ENCODE measurements around the gene VDR. TPM values are rescaled to one million over a fixed set of nuclear protein-coding genes. Genes with fewer than 3 reads are reported as not detected.

The VDR gene
- total RNA-seq, 1 experiment from 2014 or later: 9.5 TPM

- ChIA-PET CTCF (interaction anchor here (1.5 to 2.4 kb wide), 2 partner anchors 50 to 265 kb away, joined by 8 to 17 read pairs; no protein-coding TSS in a partner anchor), POLR2A (no interaction called here), RAD21 (ENCODE audit: low non-redundant PET in 1 of 2, low total read pairs in 2 of 2, uncharacterized antibody in 2 of 2, unreplicated experiment in 2 of 2) (no interaction called here)
- Histone ChIP-seq H3K9me2 (ENCODE audit: insufficient read depth) (no peaks in the 10 kb centered on the region), H3K4me2 (ENCODE audit: low read length) (no peak overlapping the region), H3K79me2 (ENCODE audit: insufficient read depth, low read length) (peaks cover 17% of the 10 kb centered on the region; the same call in 1 of the 2 replicates), H3K4me1 (ENCODE audit: control insufficient read depth in 1 of 2, insufficient read depth in 2 of 2, low read length in 2 of 2) (peaks cover 14 to 35% of the 10 kb centered on the region in 2 experiments), H3K36me3 (ENCODE audit: control insufficient read depth in 1 of 2, insufficient read depth in 2 of 2, low read length in 2 of 2) (no peaks in the 10 kb centered on the region), H3K9ac (ENCODE audit: low read length) (no peak overlapping the region), H2AFZ (ENCODE audit: low read depth, low read length, poor library complexity, severe bottlenecking) (no peak overlapping the region), H3K27ac (ENCODE audit: low read depth, low read length) (no peak overlapping the region), H4K20me1 (ENCODE audit: insufficient read depth) (no peaks in the 10 kb centered on the region), H3K4me3 (replicated peaks in 1 of 2; ENCODE audit: low read depth in 1 of 2, low read length in 2 of 2) (no peak overlapping the region), H3K9me3 (ENCODE audit: control insufficient read depth in 1 of 2, insufficient read depth in 1 of 2, low read depth in 1 of 2, low read length in 2 of 2) (no peaks in the 10 kb centered on the region), H3K27me3 (ENCODE audit: insufficient read depth, low read length) (no peaks in the 10 kb centered on the region)
- ATAC-seq (no peak), DNase-seq (ENCODE audit: low read depth, low spot score) (no peak)
- intact Hi-C loops (cut with micrococcal nuclease): no loop called here
- BruUV-seq (replicated peaks): no TSS peak
- TF ChIP-seq, protein P1, sequence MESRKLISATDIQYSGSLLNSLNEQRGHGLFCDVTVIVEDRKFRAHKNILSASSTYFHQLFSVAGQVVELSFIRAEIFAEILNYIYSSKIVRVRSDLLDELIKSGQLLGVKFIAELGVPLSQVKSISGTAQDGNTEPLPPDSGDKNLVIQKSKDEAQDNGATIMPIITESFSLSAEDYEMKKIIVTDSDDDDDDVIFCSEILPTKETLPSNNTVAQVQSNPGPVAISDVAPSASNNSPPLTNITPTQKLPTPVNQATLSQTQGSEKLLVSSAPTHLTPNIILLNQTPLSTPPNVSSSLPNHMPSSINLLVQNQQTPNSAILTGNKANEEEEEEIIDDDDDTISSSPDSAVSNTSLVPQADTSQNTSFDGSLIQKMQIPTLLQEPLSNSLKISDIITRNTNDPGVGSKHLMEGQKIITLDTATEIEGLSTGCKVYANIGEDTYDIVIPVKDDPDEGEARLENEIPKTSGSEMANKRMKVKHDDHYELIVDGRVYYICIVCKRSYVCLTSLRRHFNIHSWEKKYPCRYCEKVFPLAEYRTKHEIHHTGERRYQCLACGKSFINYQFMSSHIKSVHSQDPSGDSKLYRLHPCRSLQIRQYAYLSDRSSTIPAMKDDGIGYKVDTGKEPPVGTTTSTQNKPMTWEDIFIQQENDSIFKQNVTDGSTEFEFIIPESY (IDR thresholded peaks at IDR 0.05; ENCODE audit: extremely low read depth, insufficient replicate concordance, low read length): no peak
- TF ChIP-seq, protein P2, sequence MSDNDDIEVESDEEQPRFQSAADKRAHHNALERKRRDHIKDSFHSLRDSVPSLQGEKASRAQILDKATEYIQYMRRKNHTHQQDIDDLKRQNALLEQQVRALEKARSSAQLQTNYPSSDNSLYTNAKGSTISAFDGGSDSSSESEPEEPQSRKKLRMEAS (IDR thresholded peaks at IDR 0.05): no peak
Observed at GRCh38 chr12:47899466-47899865, 5.3 kb downstream of the VDR start.

DNA sequence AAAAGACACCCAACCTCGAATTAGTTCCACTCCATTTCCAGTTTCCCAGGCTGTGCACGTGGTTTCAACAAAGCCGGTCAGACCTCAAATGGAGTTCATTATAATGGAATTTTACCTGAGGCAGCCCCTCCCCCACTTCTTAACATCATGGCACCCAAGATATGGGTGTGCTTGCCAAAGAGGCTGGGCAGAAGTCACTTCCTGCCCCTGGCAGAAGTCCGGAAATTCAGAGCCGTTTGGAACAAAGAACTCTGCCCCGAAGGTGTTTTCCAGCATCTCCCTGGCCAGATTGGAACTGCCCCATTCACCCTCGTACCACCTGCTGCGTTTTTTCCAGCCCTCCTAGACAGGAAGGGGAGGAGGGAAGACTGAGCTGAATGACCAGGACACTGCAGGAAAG, 8.2 kb downstream of the VDR start:
- ChIA-PET CTCF (interaction anchor here (1.3 kb wide), 1 partner anchor 53 kb away, joined by 3 read pairs; no protein-coding TSS in a partner anchor), POLR2A (interaction anchor here (3.7 kb wide), 1 partner anchor 8 kb away, joined by 18 read pairs; the partner anchor contains the start of gene VDR), RAD21 (ENCODE audit: low non-redundant PET in 1 of 2, low total read pairs in 2 of 2, uncharacterized antibody in 2 of 2, unreplicated experiment in 2 of 2) (no interaction called here)
- H2AFZ ChIP-seq (ENCODE audit: low read depth, low read length, poor library complexity, severe bottlenecking): no peak overlapping the region
- no peaks in the 10 kb centered on the region for H3K36me3 ChIP-seq (ENCODE audit: control insufficient read depth in 1 of 2, insufficient read depth in 2 of 2, low read length in 2 of 2)
- H4K20me1 ChIP-seq (ENCODE audit: insufficient read depth): no peaks in the 10 kb centered on the region
- BruUV-seq (replicated peaks): no TSS peak
- no peak for DNase-seq (ENCODE audit: low read depth, low spot score)
- H3K79me2 ChIP-seq (ENCODE audit: insufficient read depth, low read length): peaks cover 9% of the 10 kb centered on the region; the same call in 1 of the 2 replicates
- no peaks in the 10 kb centered on the region for H3K27me3 ChIP-seq (ENCODE audit: insufficient read depth, low read length)
- peaks cover 0 to 18% of the 10 kb centered on the region in 2 experiments; a peak in 1 of 4 replicates for H3K4me1 ChIP-seq (ENCODE audit: control insufficient read depth in 1 of 2, insufficient read depth in 2 of 2, low read length in 2 of 2)
- H3K9me2 ChIP-seq (ENCODE audit: insufficient read depth): no peaks in the 10 kb centered on the region
- intact Hi-C loops (cut with micrococcal nuclease): no loop called here
- H3K9ac ChIP-seq (ENCODE audit: low read length): no peak overlapping the region
- H3K4me3 ChIP-seq (replicated peaks in 1 of 2; ENCODE audit: low read depth in 1 of 2, low read length in 2 of 2): no peak overlapping the region
- no peak overlapping the region for H3K4me2 ChIP-seq (ENCODE audit: low read length)
- H3K9me3 ChIP-seq (ENCODE audit: control insufficient read depth in 1 of 2, insufficient read depth in 1 of 2, low read depth in 1 of 2, low read length in 2 of 2): no peaks in the 10 kb centered on the region
- no peak overlapping the region for H3K27ac ChIP-seq (ENCODE audit: low read depth, low read length)
- ATAC-seq: no peak
- no peak for TF ChIP-seq SP1 (IDR thresholded peaks at IDR 0.05; ENCODE audit: low read depth)
- no peak for TF ChIP-seq RAD21 (IDR thresholded peaks at IDR 0.05; ENCODE audit: low read depth)
- no peak for TF ChIP-seq ATF3 (IDR thresholded peaks at IDR 0.05)
- no peak for TF ChIP-seq CEBPB (IDR thresholded peaks at IDR 0.05; ENCODE audit: low read depth)
- TF ChIP-seq, protein P2 (IDR thresholded peaks at IDR 0.05): no peak
- TF ChIP-seq ZNF274 (IDR thresholded peaks at IDR 0.05; ENCODE audit: low read depth, low read length): no peak
- TF ChIP-seq, protein P3, sequence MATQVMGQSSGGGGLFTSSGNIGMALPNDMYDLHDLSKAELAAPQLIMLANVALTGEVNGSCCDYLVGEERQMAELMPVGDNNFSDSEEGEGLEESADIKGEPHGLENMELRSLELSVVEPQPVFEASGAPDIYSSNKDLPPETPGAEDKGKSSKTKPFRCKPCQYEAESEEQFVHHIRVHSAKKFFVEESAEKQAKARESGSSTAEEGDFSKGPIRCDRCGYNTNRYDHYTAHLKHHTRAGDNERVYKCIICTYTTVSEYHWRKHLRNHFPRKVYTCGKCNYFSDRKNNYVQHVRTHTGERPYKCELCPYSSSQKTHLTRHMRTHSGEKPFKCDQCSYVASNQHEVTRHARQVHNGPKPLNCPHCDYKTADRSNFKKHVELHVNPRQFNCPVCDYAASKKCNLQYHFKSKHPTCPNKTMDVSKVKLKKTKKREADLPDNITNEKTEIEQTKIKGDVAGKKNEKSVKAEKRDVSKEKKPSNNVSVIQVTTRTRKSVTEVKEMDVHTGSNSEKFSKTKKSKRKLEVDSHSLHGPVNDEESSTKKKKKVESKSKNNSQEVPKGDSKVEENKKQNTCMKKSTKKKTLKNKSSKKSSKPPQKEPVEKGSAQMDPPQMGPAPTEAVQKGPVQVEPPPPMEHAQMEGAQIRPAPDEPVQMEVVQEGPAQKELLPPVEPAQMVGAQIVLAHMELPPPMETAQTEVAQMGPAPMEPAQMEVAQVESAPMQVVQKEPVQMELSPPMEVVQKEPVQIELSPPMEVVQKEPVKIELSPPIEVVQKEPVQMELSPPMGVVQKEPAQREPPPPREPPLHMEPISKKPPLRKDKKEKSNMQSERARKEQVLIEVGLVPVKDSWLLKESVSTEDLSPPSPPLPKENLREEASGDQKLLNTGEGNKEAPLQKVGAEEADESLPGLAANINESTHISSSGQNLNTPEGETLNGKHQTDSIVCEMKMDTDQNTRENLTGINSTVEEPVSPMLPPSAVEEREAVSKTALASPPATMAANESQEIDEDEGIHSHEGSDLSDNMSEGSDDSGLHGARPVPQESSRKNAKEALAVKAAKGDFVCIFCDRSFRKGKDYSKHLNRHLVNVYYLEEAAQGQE (IDR thresholded peaks at IDR 0.05; ENCODE audit: low read depth): no peak
- TF ChIP-seq YY1 (IDR thresholded peaks at IDR 0.05; ENCODE audit: extremely low read depth, insufficient replicate concordance, low read depth, low read length): no peak
- TF ChIP-seq, protein P4, sequence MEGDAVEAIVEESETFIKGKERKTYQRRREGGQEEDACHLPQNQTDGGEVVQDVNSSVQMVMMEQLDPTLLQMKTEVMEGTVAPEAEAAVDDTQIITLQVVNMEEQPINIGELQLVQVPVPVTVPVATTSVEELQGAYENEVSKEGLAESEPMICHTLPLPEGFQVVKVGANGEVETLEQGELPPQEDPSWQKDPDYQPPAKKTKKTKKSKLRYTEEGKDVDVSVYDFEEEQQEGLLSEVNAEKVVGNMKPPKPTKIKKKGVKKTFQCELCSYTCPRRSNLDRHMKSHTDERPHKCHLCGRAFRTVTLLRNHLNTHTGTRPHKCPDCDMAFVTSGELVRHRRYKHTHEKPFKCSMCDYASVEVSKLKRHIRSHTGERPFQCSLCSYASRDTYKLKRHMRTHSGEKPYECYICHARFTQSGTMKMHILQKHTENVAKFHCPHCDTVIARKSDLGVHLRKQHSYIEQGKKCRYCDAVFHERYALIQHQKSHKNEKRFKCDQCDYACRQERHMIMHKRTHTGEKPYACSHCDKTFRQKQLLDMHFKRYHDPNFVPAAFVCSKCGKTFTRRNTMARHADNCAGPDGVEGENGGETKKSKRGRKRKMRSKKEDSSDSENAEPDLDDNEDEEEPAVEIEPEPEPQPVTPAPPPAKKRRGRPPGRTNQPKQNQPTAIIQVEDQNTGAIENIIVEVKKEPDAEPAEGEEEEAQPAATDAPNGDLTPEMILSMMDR (IDR thresholded peaks at IDR 0.05 in 2 of 3, conservative IDR thresholded peaks at IDR 0.05 in 1 of 3; ENCODE audit: borderline replicate concordance in 1 of 3, insufficient read depth in 1 of 3, low read depth in 2 of 3, low read length in 2 of 3): no peak

Measured in HCT116 (cell line).